Mesenchymal stem cell (in vitro differentiated cells and primary cell): ENCODE results near the gene PPIG.

Experiments used
- DNase-seq: peaks from one replicate; pipeline ENCODE4 v3.0.0-alpha.2; 2013
- H2AFZ ChIP-seq: one replicate; pipeline ENCODE4 v1.6.1; 2013; ENCODE audit warnings: low read depth, mild to moderate bottlenecking, control low read depth, inconsistent platforms, low read length, moderate library complexity
- H2AK5ac ChIP-seq: 2 replicates; pipeline ENCODE4 v1.6.1; 2013; ENCODE audit warnings: low read length, moderate library complexity, mild to moderate bottlenecking, inconsistent platforms; ENCODE audit not compliant: severe bottlenecking
- H2BK120ac ChIP-seq: one replicate; pipeline ENCODE4 v1.6.1; 2013; ENCODE audit warnings: low read depth, mild to moderate bottlenecking, inconsistent platforms, low read length, moderate library complexity
- H2BK12ac ChIP-seq, 2 experiments: one replicate each; pipeline ENCODE4 v1.6.1; 2013; ENCODE audit warnings: inconsistent platforms in 2 of 2, low read length in 2 of 2, mild to moderate bottlenecking in 2 of 2, moderate library complexity in 2 of 2, control low read depth in 1 of 2
- H2BK15ac ChIP-seq: one replicate; pipeline ENCODE4 v1.6.1; 2013; ENCODE audit warnings: mild to moderate bottlenecking, low read depth, inconsistent platforms; ENCODE audit not compliant: poor library complexity, severe bottlenecking
- H2BK5ac ChIP-seq: 2 replicates; pipeline ENCODE4 v1.6.1; 2013; ENCODE audit warnings: low read depth, mild to moderate bottlenecking, low read length, control low read depth, inconsistent platforms; ENCODE audit not compliant: poor library complexity, severe bottlenecking
- H3K14ac ChIP-seq, 2 experiments: one replicate each; pipeline ENCODE4 v1.6.1; 2013; ENCODE audit warnings: inconsistent platforms in 2 of 2, low read length in 2 of 2, control low read depth in 1 of 2, mild to moderate bottlenecking in 1 of 2, moderate library complexity in 1 of 2
- H3K18ac ChIP-seq, 2 experiments: one replicate each; pipeline ENCODE4 v1.6.1; 2013; ENCODE audit warnings: inconsistent platforms in 2 of 2, low read length in 2 of 2, control low read depth in 1 of 2, low read depth in 1 of 2, mild to moderate bottlenecking in 1 of 2
- H3K23ac ChIP-seq, 2 experiments: one replicate each; pipeline ENCODE4 v1.6.1; 2013; ENCODE audit warnings: inconsistent platforms in 2 of 2, low read length in 2 of 2, mild to moderate bottlenecking in 2 of 2, moderate library complexity in 2 of 2, control low read depth in 1 of 2
- H3K27ac ChIP-seq: 2 replicates; pipeline ENCODE4 v1.5.1; 2013; ENCODE audit warnings: mild to moderate bottlenecking, moderate library complexity, low read length, control low read depth, inconsistent platforms; ENCODE audit not compliant: poor library complexity, severe bottlenecking
- H3K27me3 ChIP-seq, 2 experiments: 2 replicates each; pipeline versions ENCODE4 v1.6.1 to v1.7.0; 2013; ENCODE audit warnings: low read length in 2 of 2, mild to moderate bottlenecking in 2 of 2, moderate library complexity in 2 of 2, control low read depth in 1 of 2, inconsistent platforms in 1 of 2; ENCODE audit not compliant: control insufficient read depth in 1 of 2, insufficient read depth in 1 of 2
- H3K36me3 ChIP-seq, 2 experiments: 2 replicates each; pipeline versions ENCODE4 v1.6.1 to v1.7.0; 2013; ENCODE audit warnings: low read length in 2 of 2, control low read depth in 1 of 2, inconsistent platforms in 1 of 2, low read depth in 1 of 2, mild to moderate bottlenecking in 1 of 2; ENCODE audit not compliant: insufficient read depth in 2 of 2, control insufficient read depth in 1 of 2
- H3K4ac ChIP-seq, 2 experiments: one replicate each; pipeline ENCODE4 v1.6.1; 2013; ENCODE audit warnings: inconsistent platforms in 2 of 2, low read length in 2 of 2, mild to moderate bottlenecking in 2 of 2, moderate library complexity in 2 of 2, control low read depth in 1 of 2, low read depth in 1 of 2
- H3K4me1 ChIP-seq: 2 replicates; pipeline ENCODE4 v1.6.1; 2013; ENCODE audit warnings: low read depth, low read length, control low read depth; ENCODE audit not compliant: control insufficient read depth, insufficient read depth
- H3K4me2 ChIP-seq: 2 replicates; pipeline ENCODE4 v1.6.1; 2013; ENCODE audit warnings: low read length, mild to moderate bottlenecking, inconsistent platforms; ENCODE audit not compliant: poor library complexity, severe bottlenecking
- H3K4me3 ChIP-seq, 2 experiments: 2 replicates each; pipeline versions ENCODE4 v1.5.1 to v1.7.0; 2013; ENCODE audit warnings: low read length in 2 of 2, mild to moderate bottlenecking in 2 of 2, control low read depth in 1 of 2, low read depth in 1 of 2; ENCODE audit not compliant: insufficient read depth in 1 of 2
- H3K79me1 ChIP-seq: replicated peaks from 2 replicates; pipeline ENCODE4 v1.6.1; 2013; ENCODE audit warnings: mild to moderate bottlenecking, control low read depth, low read length, inconsistent platforms; ENCODE audit not compliant: poor library complexity, severe bottlenecking
- H3K9ac ChIP-seq: 2 replicates; pipeline ENCODE4 v1.7.0; 2013; ENCODE audit warnings: mild to moderate bottlenecking, low read length, moderate library complexity
- H3K9me3 ChIP-seq: 2 replicates; pipeline ENCODE4 v1.7.0; 2013; ENCODE audit warnings: mild to moderate bottlenecking, low read length; ENCODE audit not compliant: control insufficient read depth
- H4K8ac ChIP-seq: one replicate; pipeline ENCODE4 v1.6.1; 2013; ENCODE audit warnings: inconsistent platforms, mild to moderate bottlenecking, low read length, moderate library complexity
- H4K91ac ChIP-seq: one replicate; pipeline ENCODE4 v1.6.1; 2013; ENCODE audit warnings: mild to moderate bottlenecking, low read length, inconsistent platforms
- WGBS: methylation state at CpG from one replicate; pipeline ENCODE4 v1.1.7; 2013; ENCODE audit warnings: mixed read lengths; 5-methylcytosine and 5-hydroxymethylcytosine counted together

The PPIG gene

DNA sequence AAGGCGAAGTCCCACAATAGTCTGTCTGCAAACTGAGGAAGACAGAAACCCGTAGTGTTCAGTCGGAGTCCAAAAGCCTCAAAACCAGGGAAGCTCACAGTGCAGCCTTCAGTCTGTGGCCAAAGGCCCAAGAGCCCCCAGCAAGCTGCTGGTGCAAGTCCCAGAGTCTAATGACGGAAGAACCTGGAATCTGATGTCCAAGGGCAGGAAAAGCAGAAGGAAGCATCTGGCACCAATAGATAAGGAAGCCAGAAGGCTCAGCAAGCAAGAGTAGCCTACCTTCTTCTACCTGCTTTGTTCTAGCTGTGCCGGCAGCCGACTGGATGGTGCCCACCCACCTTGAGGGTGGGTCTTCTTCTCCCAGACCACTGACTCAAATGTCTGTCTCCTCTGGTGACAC lies 88.3 kb downstream of the PPIG start:
- Histone ChIP-seq H2BK12ac (no peak overlapping the region), H4K8ac (no peak overlapping the region), H3K79me1 (no peaks in the 10 kb centered on the region), H2AFZ (no peak overlapping the region), H3K27ac (no peak overlapping the region), H3K4me1 (no peaks in the 10 kb centered on the region), H3K4me2 (no peak overlapping the region), H2BK120ac (no peak overlapping the region), H3K23ac (no peak overlapping the region), H3K36me3 (no peaks in the 10 kb centered on the region), H4K91ac (no peak overlapping the region), H2AK5ac (no peak overlapping the region), H2BK5ac (no peak overlapping the region), H3K18ac (no peak overlapping the region), H3K14ac (no peak overlapping the region), H2BK15ac (no peak overlapping the region), H3K4me3 (no peak overlapping the region), H3K9ac (no peak overlapping the region), H3K27me3 (no peaks in the 10 kb centered on the region), H3K9me3 (no peaks in the 10 kb centered on the region), H3K4ac (no peak overlapping the region)
- DNase-seq: no peak
- WGBS: 95% methylated on average over 6 of the region's 6 CpGs

DNA sequence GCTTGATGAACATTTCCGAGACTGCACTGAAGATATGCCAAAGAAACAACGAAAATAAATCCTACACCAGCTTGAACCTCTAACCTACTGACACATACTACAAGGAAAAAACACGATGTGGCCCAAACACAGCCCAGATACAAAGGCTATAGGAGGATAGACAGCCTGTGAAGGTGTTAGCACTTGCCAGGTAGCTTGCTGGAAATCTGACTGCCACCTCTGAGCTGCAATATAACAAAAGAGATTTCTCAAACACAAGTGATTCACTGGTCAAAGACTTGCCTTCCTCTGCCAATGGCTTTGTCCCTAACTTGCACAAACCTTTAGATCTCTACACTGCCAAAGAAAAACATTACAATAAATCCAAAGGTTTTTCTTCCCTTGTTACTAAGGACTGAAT lies 89.0 kb downstream of the PPIG start:
- H3K27ac ChIP-seq: no peak overlapping the region
- H3K14ac ChIP-seq: no peak overlapping the region
- H3K9ac ChIP-seq: no peak overlapping the region
- H2BK15ac ChIP-seq: peak overlapping the region; percentile 69
- no peaks in the 10 kb centered on the region for H3K9me3 ChIP-seq
- no peaks in the 10 kb centered on the region for H3K36me3 ChIP-seq
- no peak overlapping the region for H3K18ac ChIP-seq
- DNase-seq: no peak
- no peak overlapping the region for H2BK120ac ChIP-seq
- no peak overlapping the region for H2BK5ac ChIP-seq
- no peak overlapping the region for H2AK5ac ChIP-seq
- no peak overlapping the region for H3K23ac ChIP-seq
- 69% methylated on average over 1 of the region's 3 CpGs for WGBS
- no peak overlapping the region for H3K4me2 ChIP-seq
- H3K4me3 ChIP-seq: no peak overlapping the region
- H2AFZ ChIP-seq: no peak overlapping the region
- H3K4ac ChIP-seq: no peak overlapping the region
- H3K79me1 ChIP-seq: no peaks in the 10 kb centered on the region
- no peak overlapping the region for H2BK12ac ChIP-seq
- H3K4me1 ChIP-seq: no peaks in the 10 kb centered on the region
- no peaks in the 10 kb centered on the region for H3K27me3 ChIP-seq
- no peak overlapping the region for H4K91ac ChIP-seq
- H4K8ac ChIP-seq: no peak overlapping the region

DNA sequence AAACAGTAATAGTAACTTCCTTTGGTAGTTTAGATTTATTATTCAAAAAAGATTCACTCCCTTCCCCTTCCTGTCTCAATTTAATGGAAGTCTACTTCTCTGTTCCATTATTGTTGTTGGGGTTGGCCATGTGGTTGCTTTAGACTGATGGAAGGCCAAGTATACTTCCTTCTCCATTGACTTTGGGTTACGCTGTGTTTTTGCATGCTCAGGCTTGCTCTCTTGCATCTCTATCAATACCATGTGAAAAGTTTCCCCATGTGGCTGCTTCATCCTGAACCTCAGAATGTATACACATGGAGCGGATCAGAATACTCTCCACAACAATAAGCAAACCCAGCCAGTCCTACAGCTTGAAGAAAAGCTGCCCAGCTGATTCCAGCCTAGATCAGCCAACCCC lies 89.8 kb downstream of the PPIG start:
- 100% methylated on average over 2 of the region's 2 CpGs for WGBS

DNA sequence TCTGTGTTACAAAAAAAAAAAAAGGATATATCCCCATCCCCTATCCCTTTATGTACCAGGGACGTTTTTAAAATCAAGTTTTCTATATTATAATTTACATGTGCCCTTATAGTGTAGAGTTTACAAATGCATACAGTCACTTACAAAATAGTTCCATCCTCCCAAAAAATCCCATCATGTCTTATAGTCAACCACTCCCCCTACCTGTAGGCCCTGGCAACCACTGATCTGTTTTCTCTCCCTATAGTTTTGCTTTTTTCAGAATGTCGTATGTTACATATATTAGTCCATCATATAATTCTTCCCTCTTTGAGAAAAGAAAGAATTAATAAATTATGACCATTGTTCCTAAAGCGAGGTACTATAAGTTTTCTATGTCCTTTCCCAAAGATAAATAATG lies 92.2 kb downstream of the PPIG start:
- Histone ChIP-seq H4K91ac (no peak overlapping the region), H2BK15ac (no peak overlapping the region), H2BK12ac (no peak overlapping the region), H2BK5ac (no peak overlapping the region), H3K9ac (no peak overlapping the region), H2AK5ac (no peak overlapping the region), H2BK120ac (no peak overlapping the region), H3K4me3 (no peak overlapping the region), H3K79me1 (no peaks in the 10 kb centered on the region), H3K18ac (no peak overlapping the region), H3K4me1 (no peaks in the 10 kb centered on the region), H3K4ac (no peak overlapping the region), H3K4me2 (no peak overlapping the region), H3K9me3 (no peaks in the 10 kb centered on the region), H2AFZ (no peak overlapping the region), H3K14ac (no peak overlapping the region), H3K27ac (no peak overlapping the region), H3K36me3 (no peaks in the 10 kb centered on the region), H3K23ac (no peak overlapping the region), H4K8ac (no peak overlapping the region), H3K27me3 (no peaks in the 10 kb centered on the region)
- no CpG with 5 or more reads among the region's 3 CpGs for WGBS
- no peak for DNase-seq

More for the DNA sequence above, 89.8 kb downstream of the PPIG start:
- no peaks in the 10 kb centered on the region for H3K4me1 ChIP-seq
- H3K4ac ChIP-seq: no peak overlapping the region
- H3K27ac ChIP-seq: no peak overlapping the region
- no peak overlapping the region for H4K91ac ChIP-seq
- no peak overlapping the region for H2AFZ ChIP-seq
- H3K9me3 ChIP-seq: no peaks in the 10 kb centered on the region
- no peaks in the 10 kb centered on the region for H3K79me1 ChIP-seq
- no peak overlapping the region for H3K4me3 ChIP-seq
- no peak for DNase-seq
- H2AK5ac ChIP-seq: no peak overlapping the region
- H3K4me2 ChIP-seq: no peak overlapping the region
- H2BK120ac ChIP-seq: no peak overlapping the region
- H3K18ac ChIP-seq: no peak overlapping the region
- no peak overlapping the region for H4K8ac ChIP-seq
- H3K14ac ChIP-seq: no peak overlapping the region
- H3K27me3 ChIP-seq: no peaks in the 10 kb centered on the region
- no peak overlapping the region for H2BK12ac ChIP-seq
- H3K36me3 ChIP-seq: no peaks in the 10 kb centered on the region
- H2BK5ac ChIP-seq: no peak overlapping the region
- no peak overlapping the region for H3K23ac ChIP-seq
- no peak overlapping the region for H3K9ac ChIP-seq
- no peak overlapping the region for H2BK15ac ChIP-seq
